Trophoblast cell (in vitro differentiated cells and primary cell): ENCODE measurements around the gene SNX1.

Experiments
- DNase-seq, 2 donors: peaks; one replicate each; pipeline ENCODE4 v3.0.0-alpha.2; 2016
- H2AFZ ChIP-seq: 2 replicates; pipeline ENCODE4 v1.6.1; 2013; ENCODE audit warnings: low read length, moderate library complexity, mild to moderate bottlenecking; ENCODE audit not compliant: insufficient read depth, poor library complexity
- H2AK5ac ChIP-seq: 2 replicates; pipeline ENCODE4 v1.6.1; 2013; ENCODE audit warnings: mild to moderate bottlenecking, low read length
- H2BK120ac ChIP-seq: 2 replicates; pipeline ENCODE4 v1.6.1; 2013; ENCODE audit warnings: low read length, mild to moderate bottlenecking, moderate library complexity; ENCODE audit not compliant: insufficient read depth, poor library complexity
- H2BK12ac ChIP-seq: 2 replicates; pipeline ENCODE4 v1.6.1; 2013; ENCODE audit warnings: mild to moderate bottlenecking, low read length, moderate library complexity
- H2BK5ac ChIP-seq: 2 replicates; pipeline ENCODE4 v1.6.1; 2013; ENCODE audit warnings: low read length, low read depth, moderate library complexity, mild to moderate bottlenecking; ENCODE audit not compliant: poor library complexity
- H3K14ac ChIP-seq: 2 replicates; pipeline ENCODE4 v1.6.1; 2013; ENCODE audit warnings: mild to moderate bottlenecking, low read length
- H3K18ac ChIP-seq: 2 replicates; pipeline ENCODE4 v1.6.1; 2013; ENCODE audit warnings: mild to moderate bottlenecking, low read length
- H3K23ac ChIP-seq: 2 replicates; pipeline ENCODE4 v1.6.1; 2013; ENCODE audit warnings: low read length
- H3K27ac ChIP-seq: 2 replicates; pipeline ENCODE4 v1.5.1; 2013; ENCODE audit warnings: low read depth, mild to moderate bottlenecking, inconsistent platforms, low read length, moderate library complexity
- H3K27me3 ChIP-seq: 2 replicates; pipeline ENCODE4 v1.6.1; 2013; ENCODE audit warnings: inconsistent platforms, mild to moderate bottlenecking, low read length, moderate library complexity; ENCODE audit not compliant: insufficient read depth
- H3K36me3 ChIP-seq, 2 experiments: 1 replicate in 1 of 2; 2 replicates in 1 of 2; pipeline ENCODE4 v1.6.1; 2013; ENCODE audit warnings: low read length in 2 of 2, mild to moderate bottlenecking in 2 of 2, moderate library complexity in 1 of 2; ENCODE audit not compliant: insufficient read depth in 2 of 2, control insufficient read depth in 1 of 2
- H3K4ac ChIP-seq: 2 replicates; pipeline ENCODE4 v1.6.1; 2013; ENCODE audit warnings: low read depth, mild to moderate bottlenecking, low read length, moderate library complexity
- H3K4me1 ChIP-seq, 2 experiments: 1 replicate in 1 of 2; 2 replicates in 1 of 2; pipeline ENCODE4 v1.6.1; 2013; ENCODE audit warnings: low read length in 2 of 2, mild to moderate bottlenecking in 2 of 2, moderate library complexity in 1 of 2; ENCODE audit not compliant: insufficient read depth in 2 of 2, control insufficient read depth in 1 of 2
- H3K4me2 ChIP-seq: 2 replicates; pipeline ENCODE4 v1.6.1; 2013; ENCODE audit warnings: inconsistent platforms, mild to moderate bottlenecking, low read length, moderate library complexity
- H3K4me3 ChIP-seq: 2 replicates; pipeline ENCODE4 v1.5.1; 2013; ENCODE audit warnings: mild to moderate bottlenecking, low read depth, low read length, inconsistent platforms
- H3K79me1 ChIP-seq: one replicate; pipeline ENCODE4 v1.6.1; 2013; ENCODE audit warnings: low read length
- H3K79me2 ChIP-seq: 2 replicates; pipeline ENCODE4 v1.6.1; 2013; ENCODE audit warnings: low read length, mild to moderate bottlenecking; ENCODE audit not compliant: control insufficient read depth, insufficient read depth, poor library complexity
- H3K9ac ChIP-seq: 2 replicates; pipeline ENCODE4 v1.6.1; 2013; ENCODE audit warnings: mild to moderate bottlenecking, low read length
- H3K9me3 ChIP-seq: 2 replicates; pipeline ENCODE4 v1.6.1; 2013; ENCODE audit warnings: low read depth, mild to moderate bottlenecking, control low read depth, inconsistent platforms, low read length; ENCODE audit not compliant: insufficient read depth
- H4K12ac ChIP-seq: 2 replicates; pipeline ENCODE4 v1.6.1; 2013; ENCODE audit warnings: low read depth, mild to moderate bottlenecking, low read length, moderate library complexity
- H4K8ac ChIP-seq: 2 replicates; pipeline ENCODE4 v1.6.1; 2013; ENCODE audit warnings: low read depth, mild to moderate bottlenecking, low read length, moderate library complexity
- H4K91ac ChIP-seq: one replicate; pipeline ENCODE4 v1.6.1; 2013; ENCODE audit warnings: low read depth, mild to moderate bottlenecking, low read length, moderate library complexity
- WGBS: extraction: QIAGEN DNeasy Blood & Tissue Kit; methylation state at CpG from one replicate; pipeline ENCODE4 v1.1.7; 2013; ENCODE audit warnings: missing lambda C conversion rate; ENCODE audit not compliant: insufficient read length, insufficient coverage; ENCODE audit errors: extremely low coverage; 5-methylcytosine and 5-hydroxymethylcytosine counted together

SNX1 gene

DNA sequence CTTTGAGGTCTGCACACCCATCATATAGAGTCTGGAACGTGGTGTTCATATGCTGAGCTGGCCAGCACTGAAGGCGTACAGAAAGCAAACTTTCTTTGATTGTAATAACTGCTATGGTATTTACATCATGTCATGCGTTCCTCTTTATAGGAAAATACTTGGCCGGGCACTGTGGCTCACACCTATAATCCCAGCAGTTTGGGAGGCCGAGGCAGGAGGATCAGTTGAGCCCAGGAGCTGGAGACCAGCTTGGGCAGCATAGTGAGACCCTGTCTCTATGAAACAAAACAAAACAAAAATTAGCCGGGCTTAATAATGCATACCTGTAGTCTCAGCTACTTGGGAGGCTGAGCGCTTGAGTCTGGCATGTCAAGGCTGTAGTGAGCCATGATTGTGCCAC, 52.4 kb downstream of the SNX1 start:
- Histone ChIP-seq H3K14ac (no peak overlapping the region), H3K27me3 (peaks cover 16% of the 10 kb centered on the region), H3K4ac (no peak overlapping the region), H3K36me3 (peaks cover 10 to 14% of the 10 kb centered on the region in 2 experiments), H3K4me3 (no peak overlapping the region), H3K9me3 (no peaks in the 10 kb centered on the region), H2BK120ac (no peak overlapping the region), H3K27ac (no peak overlapping the region), H4K91ac (no peak overlapping the region), H2AK5ac (no peak overlapping the region), H2AFZ (no peak overlapping the region), H4K12ac (no peak overlapping the region), H3K9ac (no peak overlapping the region), H2BK5ac (no peak overlapping the region), H3K18ac (no peak overlapping the region), H3K4me1 (peaks cover 4 to 14% of the 10 kb centered on the region in 2 experiments), H4K8ac (no peak overlapping the region), H3K79me2 (no peaks in the 10 kb centered on the region), H3K4me2 (no peak overlapping the region), H3K79me1 (peaks cover 2% of the 10 kb centered on the region), H2BK12ac (no peak overlapping the region), H3K23ac (no peak overlapping the region)
- peak; percentile 15 to 58 for DNase-seq
- no CpG with 5 or more reads among the region's 7 CpGs for WGBS

GRCh38 chr15:64148581-64148980, 52.8 kb downstream of the SNX1 start:
- Histone ChIP-seq H3K27me3 (peaks cover 16% of the 10 kb centered on the region), H3K4ac (no peak overlapping the region), H3K4me3 (no peak overlapping the region), H3K23ac (no peak overlapping the region), H2BK120ac (no peak overlapping the region), H3K9me3 (no peaks in the 10 kb centered on the region), H3K36me3 (peaks cover 6 to 12% of the 10 kb centered on the region in 2 experiments), H2AFZ (no peak overlapping the region), H3K79me2 (no peaks in the 10 kb centered on the region), H3K79me1 (peaks cover 2% of the 10 kb centered on the region), H3K9ac (no peak overlapping the region), H4K12ac (no peak overlapping the region), H3K4me2 (no peak overlapping the region), H3K27ac (no peak overlapping the region), H3K14ac (no peak overlapping the region), H4K91ac (no peak overlapping the region), H2BK5ac (no peak overlapping the region), H2BK12ac (no peak overlapping the region), H4K8ac (no peak overlapping the region), H3K4me1 (peaks cover 4 to 14% of the 10 kb centered on the region in 2 experiments), H3K18ac (no peak overlapping the region), H2AK5ac (no peak overlapping the region)
- peak; percentile 57 to 78 for DNase-seq
- no CpG with 5 or more reads among the region's 3 CpGs for WGBS

DNA sequence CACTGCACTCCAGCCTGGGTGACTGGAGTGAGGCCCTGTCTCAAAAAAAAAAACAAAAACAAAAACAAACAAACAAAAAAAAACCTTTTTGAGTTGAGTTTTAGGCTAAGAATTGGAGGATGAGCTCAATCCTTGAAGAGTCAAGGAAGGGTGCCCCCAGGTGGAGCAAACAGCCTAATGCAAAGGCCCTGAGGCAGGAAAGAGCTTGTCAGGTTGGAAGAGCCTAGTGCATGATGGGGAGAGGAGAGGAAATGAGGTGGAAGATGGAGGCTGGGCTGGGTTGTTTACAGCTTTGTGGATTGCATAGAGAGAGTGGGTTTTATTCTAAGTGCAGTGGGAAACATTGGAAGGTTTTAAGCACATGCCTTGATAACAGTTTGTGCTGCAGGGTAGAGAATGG, 53.6 kb downstream of the SNX1 start:
- no peak overlapping the region for H2AK5ac ChIP-seq
- H2AFZ ChIP-seq = no peak overlapping the region
- peaks cover 2% of the 10 kb centered on the region for H3K79me1 ChIP-seq
- H3K4me1 ChIP-seq = peaks cover 4 to 14% of the 10 kb centered on the region in 2 experiments
- no peak overlapping the region for H3K4me2 ChIP-seq
- no peak overlapping the region for H3K27ac ChIP-seq
- H4K8ac ChIP-seq = no peak overlapping the region
- H3K27me3 ChIP-seq = peaks cover 16% of the 10 kb centered on the region
- H4K91ac ChIP-seq = no peak overlapping the region
- no peak overlapping the region for H3K9ac ChIP-seq
- peak in 1 of 2 donors; percentile 54 for DNase-seq
- H3K4me3 ChIP-seq = no peak overlapping the region
- no peak overlapping the region for H2BK12ac ChIP-seq
- no peak overlapping the region for H2BK120ac ChIP-seq
- H3K14ac ChIP-seq = no peak overlapping the region
- H3K18ac ChIP-seq = no peak overlapping the region
- no peak overlapping the region for H3K23ac ChIP-seq
- H3K4ac ChIP-seq = no peak overlapping the region
- H3K9me3 ChIP-seq = no peaks in the 10 kb centered on the region
- peaks cover 2 to 11% of the 10 kb centered on the region in 2 experiments for H3K36me3 ChIP-seq
- H2BK5ac ChIP-seq = no peak overlapping the region
- no peak overlapping the region for H4K12ac ChIP-seq
- H3K79me2 ChIP-seq = no peaks in the 10 kb centered on the region

DNA sequence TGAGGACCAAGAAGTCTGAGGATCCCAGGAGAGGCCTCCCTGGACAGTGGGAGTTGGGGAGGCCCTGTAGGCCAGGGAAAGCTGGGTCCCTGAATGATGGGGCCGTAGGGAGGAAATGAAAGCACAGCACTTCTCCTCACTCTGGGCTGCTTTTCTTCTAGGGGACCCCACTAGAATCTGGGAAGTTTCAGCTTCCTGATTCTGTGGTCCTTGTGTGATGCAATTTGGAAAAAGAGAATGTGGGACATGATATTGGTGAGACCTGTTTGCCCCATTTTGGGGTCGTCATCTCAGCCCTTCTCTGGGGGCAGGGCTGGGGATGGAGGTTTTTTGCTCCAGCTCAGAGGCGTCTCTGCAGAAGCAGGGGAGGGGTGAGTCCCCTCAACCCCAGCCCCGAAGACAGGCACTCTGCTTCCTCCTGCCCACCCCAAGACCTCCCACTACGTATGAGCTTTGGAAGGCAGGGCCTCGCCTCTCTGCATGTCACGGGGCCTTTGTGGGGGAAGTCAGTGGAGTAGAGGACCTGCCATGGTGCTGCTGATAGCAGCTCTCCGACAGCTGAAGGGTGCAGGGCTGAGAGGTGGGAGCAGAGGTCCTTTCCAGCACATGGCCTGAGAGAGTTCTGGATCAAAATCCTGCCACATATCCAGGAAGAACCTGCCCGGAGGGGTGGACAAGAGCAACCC, 54.3 kb downstream of the SNX1 start:
- no peak overlapping the region for H3K4me2 ChIP-seq
- H4K12ac ChIP-seq = no peak overlapping the region
- no peak for DNase-seq
- no peak overlapping the region for H3K4me3 ChIP-seq
- no peaks in the 10 kb centered on the region for H3K79me2 ChIP-seq
- no peak overlapping the region for H3K23ac ChIP-seq
- H3K4ac ChIP-seq = no peak overlapping the region
- H3K18ac ChIP-seq = no peak overlapping the region
- H4K8ac ChIP-seq = no peak overlapping the region
- no peak overlapping the region for H2AK5ac ChIP-seq
- H3K27ac ChIP-seq = no peak overlapping the region
- no peak overlapping the region for H3K9ac ChIP-seq
- no peak overlapping the region for H2AFZ ChIP-seq
- H2BK5ac ChIP-seq = no peak overlapping the region
- H3K36me3 ChIP-seq = peaks cover under 1 to 8% of the 10 kb centered on the region in 2 experiments
- H2BK120ac ChIP-seq = no peak overlapping the region
- no peak overlapping the region for H2BK12ac ChIP-seq
- no peak overlapping the region for H4K91ac ChIP-seq
- peaks cover 4 to 14% of the 10 kb centered on the region in 2 experiments for H3K4me1 ChIP-seq
- peaks cover 16% of the 10 kb centered on the region for H3K27me3 ChIP-seq
- H3K79me1 ChIP-seq = peaks cover 2% of the 10 kb centered on the region
- H3K14ac ChIP-seq = no peak overlapping the region
- no peaks in the 10 kb centered on the region for H3K9me3 ChIP-seq
- no CpG with 5 or more reads among the region's 9 CpGs for WGBS
